Measurements from ENCODE around the gene KLHL10. TPM values are rescaled to one million over a fixed set of nuclear protein-coding genes. Genes with fewer than 3 reads are reported as not detected.

The KLHL10 gene
- total and polyA plus RNA-seq, 2 of the 13 experiments (the other 11 are each of a cell fraction or from before 2014, with no cell fraction given) = 0.04 to 0.08 TPM

DNA sequence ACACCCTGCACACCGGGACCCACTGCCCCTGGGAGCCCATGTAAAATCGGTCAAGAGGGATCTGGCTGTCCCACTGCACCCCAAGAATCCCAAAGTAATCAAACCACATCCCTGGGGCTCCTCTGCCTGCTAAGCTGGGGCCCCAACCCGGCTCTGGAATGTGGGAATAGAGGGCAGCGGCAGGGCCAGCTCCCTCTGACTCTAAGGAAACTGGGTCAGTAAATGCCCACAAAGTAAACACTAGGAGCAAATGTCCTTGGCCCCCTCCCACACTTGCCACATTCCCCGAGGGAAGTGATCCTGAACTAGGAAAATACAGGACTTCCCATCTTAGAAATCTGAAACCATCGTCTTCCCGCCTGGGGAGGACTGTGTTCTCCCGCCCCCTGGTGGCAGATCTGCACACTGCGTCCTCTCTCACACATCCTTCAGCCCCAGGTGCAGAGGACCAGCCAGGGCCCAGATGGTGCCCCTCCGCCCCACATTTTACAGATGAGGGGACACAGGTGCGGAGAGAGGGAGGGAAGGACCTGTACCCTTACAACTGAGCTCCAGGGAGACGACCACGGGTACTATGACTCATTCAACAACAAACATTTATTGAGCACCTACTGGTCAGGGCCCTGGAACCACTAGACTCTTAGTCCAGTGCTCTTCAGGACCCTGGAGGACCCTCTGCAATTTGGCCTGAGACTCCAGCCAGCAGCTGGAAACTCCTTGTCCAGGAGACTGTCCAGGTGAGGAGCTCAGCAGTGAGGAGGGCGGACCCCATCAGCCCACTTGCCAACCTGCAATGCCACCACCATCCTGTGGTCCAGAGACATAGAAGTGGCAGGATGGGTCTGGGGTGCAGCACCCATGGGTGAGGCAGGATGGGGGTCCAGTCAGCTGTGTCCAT lies 36.0 kb upstream of the KLHL10 start (continued):
- TF ChIP-seq ZNF224 (CRISPR knock-in tag; IDR thresholded peaks at IDR 0.05) (no peak), DNMT1 (CRISPR knock-in tag; IDR thresholded peaks at IDR 0.05) (peak; percentile 78; the same call in 1 of the 2 replicates), SKI (IDR thresholded peaks at IDR 0.05; ENCODE audit: partially characterized antibody) (no peak), ONECUT2 (CRISPR knock-in tag; IDR thresholded peaks at IDR 0.05) (no peak), NFRKB (IDR thresholded peaks at IDR 0.05) (no peak), SALL1 (CRISPR knock-in tag; IDR thresholded peaks at IDR 0.05) (peak; percentile 33), FOXJ3 (CRISPR knock-in tag; IDR thresholded peaks at IDR 0.05; ENCODE audit: borderline replicate concordance) (no peak), ZNF446 (CRISPR knock-in tag; IDR thresholded peaks at IDR 0.05) (no peak), HNRNPH1 (optimal IDR thresholded peaks at IDR 0.05; ENCODE audit: low read depth, low read length) (no peak), ZFYVE20 (CRISPR knock-in tag; IDR thresholded peaks at IDR 0.05; ENCODE audit: borderline replicate concordance, low read depth) (no peak), MAFF (IDR thresholded peaks at IDR 0.05; ENCODE audit: low read depth, low read length) (no peak), TMF1 (CRISPR knock-in tag; IDR thresholded peaks at IDR 0.05; ENCODE audit: low read depth) (no peak), ZSCAN9 (CRISPR knock-in tag; IDR thresholded peaks at IDR 0.05; ENCODE audit: borderline replicate concordance) (0 out of 2 replicates have a peak, but pooled peaks have one; percentile 28), DNMT3B (CRISPR knock-in tag; conservative IDR thresholded peaks at IDR 0.05) (no peak), ZNF547 (CRISPR knock-in tag; IDR thresholded peaks at IDR 0.05) (no peak), STAT5B (CRISPR knock-in tag; IDR thresholded peaks at IDR 0.05) (peak; percentile 50; the same call in 1 of the 2 replicates), FOXC1 (CRISPR knock-in tag; IDR thresholded peaks at IDR 0.05; ENCODE audit: borderline replicate concordance) (0 out of 2 replicates have a peak, but pooled peaks have one; percentile 68), ZNF670 (CRISPR knock-in tag; IDR thresholded peaks at IDR 0.05; ENCODE audit: borderline replicate concordance) (no peak)
- TF ChIP-seq, protein P1, sequence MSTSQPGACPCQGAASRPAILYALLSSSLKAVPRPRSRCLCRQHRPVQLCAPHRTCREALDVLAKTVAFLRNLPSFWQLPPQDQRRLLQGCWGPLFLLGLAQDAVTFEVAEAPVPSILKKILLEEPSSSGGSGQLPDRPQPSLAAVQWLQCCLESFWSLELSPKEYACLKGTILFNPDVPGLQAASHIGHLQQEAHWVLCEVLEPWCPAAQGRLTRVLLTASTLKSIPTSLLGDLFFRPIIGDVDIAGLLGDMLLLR (CRISPR knock-in tag; IDR thresholded peaks at IDR 0.05) = peak; percentile 29; the same call in 1 of the 2 replicates
- TF ChIP-seq, protein P2, sequence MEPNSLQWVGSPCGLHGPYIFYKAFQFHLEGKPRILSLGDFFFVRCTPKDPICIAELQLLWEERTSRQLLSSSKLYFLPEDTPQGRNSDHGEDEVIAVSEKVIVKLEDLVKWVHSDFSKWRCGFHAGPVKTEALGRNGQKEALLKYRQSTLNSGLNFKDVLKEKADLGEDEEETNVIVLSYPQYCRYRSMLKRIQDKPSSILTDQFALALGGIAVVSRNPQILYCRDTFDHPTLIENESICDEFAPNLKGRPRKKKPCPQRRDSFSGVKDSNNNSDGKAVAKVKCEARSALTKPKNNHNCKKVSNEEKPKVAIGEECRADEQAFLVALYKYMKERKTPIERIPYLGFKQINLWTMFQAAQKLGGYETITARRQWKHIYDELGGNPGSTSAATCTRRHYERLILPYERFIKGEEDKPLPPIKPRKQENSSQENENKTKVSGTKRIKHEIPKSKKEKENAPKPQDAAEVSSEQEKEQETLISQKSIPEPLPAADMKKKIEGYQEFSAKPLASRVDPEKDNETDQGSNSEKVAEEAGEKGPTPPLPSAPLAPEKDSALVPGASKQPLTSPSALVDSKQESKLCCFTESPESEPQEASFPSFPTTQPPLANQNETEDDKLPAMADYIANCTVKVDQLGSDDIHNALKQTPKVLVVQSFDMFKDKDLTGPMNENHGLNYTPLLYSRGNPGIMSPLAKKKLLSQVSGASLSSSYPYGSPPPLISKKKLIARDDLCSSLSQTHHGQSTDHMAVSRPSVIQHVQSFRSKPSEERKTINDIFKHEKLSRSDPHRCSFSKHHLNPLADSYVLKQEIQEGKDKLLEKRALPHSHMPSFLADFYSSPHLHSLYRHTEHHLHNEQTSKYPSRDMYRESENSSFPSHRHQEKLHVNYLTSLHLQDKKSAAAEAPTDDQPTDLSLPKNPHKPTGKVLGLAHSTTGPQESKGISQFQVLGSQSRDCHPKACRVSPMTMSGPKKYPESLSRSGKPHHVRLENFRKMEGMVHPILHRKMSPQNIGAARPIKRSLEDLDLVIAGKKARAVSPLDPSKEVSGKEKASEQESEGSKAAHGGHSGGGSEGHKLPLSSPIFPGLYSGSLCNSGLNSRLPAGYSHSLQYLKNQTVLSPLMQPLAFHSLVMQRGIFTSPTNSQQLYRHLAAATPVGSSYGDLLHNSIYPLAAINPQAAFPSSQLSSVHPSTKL (CRISPR knock-in tag; IDR thresholded peaks at IDR 0.05) = peak; percentile 59; the same call in 1 of the 2 replicates
- TF ChIP-seq, protein P3, sequence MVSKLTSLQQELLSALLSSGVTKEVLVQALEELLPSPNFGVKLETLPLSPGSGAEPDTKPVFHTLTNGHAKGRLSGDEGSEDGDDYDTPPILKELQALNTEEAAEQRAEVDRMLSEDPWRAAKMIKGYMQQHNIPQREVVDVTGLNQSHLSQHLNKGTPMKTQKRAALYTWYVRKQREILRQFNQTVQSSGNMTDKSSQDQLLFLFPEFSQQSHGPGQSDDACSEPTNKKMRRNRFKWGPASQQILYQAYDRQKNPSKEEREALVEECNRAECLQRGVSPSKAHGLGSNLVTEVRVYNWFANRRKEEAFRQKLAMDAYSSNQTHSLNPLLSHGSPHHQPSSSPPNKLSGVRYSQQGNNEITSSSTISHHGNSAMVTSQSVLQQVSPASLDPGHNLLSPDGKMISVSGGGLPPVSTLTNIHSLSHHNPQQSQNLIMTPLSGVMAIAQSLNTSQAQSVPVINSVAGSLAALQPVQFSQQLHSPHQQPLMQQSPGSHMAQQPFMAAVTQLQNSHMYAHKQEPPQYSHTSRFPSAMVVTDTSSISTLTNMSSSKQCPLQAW (CRISPR knock-in tag; IDR thresholded peaks at IDR 0.05) = no peak
